ENCODE results near the gene DYNC1I1.

The DYNC1I1 gene

DNA sequence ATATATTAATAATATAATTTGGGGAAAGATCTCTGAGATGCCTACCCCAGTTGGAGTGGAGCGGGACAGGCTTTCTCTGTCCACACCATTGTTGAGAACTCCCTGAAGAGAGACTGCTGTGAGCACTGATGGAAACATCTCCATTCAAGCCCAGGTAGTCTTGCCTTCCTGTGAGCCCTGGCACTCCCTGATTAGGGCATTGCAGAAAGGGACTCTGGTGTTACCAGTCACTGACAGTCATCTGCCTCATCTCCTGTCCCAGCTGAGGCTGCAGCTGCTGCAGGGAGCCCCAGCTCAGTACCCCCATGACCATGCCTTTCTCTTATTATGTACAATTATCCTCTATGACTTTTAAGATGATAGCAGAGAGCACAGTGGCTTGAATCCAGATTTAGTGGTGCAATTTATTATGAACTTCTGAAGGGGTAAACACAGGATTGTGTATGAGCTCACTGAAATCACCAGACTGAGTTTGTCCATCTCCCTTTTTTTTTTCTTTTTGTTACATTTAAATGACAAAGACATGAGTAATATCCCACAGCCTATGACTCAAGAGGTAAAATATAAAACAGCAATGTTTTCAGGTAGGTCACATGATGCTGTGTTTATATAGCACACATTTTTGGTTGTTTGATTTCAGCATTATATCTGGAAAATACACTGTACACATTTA lies 312.7 kb downstream of the DYNC1I1 start:
- TF ChIP-seq, protein P1, sequence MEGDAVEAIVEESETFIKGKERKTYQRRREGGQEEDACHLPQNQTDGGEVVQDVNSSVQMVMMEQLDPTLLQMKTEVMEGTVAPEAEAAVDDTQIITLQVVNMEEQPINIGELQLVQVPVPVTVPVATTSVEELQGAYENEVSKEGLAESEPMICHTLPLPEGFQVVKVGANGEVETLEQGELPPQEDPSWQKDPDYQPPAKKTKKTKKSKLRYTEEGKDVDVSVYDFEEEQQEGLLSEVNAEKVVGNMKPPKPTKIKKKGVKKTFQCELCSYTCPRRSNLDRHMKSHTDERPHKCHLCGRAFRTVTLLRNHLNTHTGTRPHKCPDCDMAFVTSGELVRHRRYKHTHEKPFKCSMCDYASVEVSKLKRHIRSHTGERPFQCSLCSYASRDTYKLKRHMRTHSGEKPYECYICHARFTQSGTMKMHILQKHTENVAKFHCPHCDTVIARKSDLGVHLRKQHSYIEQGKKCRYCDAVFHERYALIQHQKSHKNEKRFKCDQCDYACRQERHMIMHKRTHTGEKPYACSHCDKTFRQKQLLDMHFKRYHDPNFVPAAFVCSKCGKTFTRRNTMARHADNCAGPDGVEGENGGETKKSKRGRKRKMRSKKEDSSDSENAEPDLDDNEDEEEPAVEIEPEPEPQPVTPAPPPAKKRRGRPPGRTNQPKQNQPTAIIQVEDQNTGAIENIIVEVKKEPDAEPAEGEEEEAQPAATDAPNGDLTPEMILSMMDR (IDR thresholded peaks at IDR 0.05; ENCODE audit: low read length, missing control alignments), result no peak
- H3K4me3 ChIP-seq (replicated peaks; ENCODE audit: low read depth, low read length), result no peak overlapping the region
- peak; percentile 51 for DNase-seq (ENCODE audit: low read depth)

DNA sequence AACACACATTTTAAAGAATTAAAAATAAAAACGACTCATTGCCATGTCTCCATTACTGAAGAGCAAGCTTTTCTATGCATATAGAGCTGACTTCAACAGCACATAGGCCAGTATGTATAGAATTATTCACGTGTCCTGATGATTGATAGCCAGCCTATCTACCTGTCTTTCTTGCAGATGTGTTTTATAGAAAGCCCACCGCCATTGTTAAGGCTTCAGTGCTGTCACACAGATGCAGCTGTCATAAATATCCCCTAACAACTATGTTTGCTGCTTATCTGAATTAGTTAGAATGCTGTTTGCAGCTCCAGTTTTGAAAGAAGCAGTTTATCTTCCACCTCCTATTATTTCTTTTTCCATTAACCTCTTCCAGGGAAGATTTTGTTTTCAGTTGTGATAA lies 313.6 kb downstream of the DYNC1I1 start:
- no peak overlapping the region for H3K4me3 ChIP-seq (replicated peaks; ENCODE audit: low read depth, low read length)
- DNase-seq (ENCODE audit: low read depth), result no peak
- TF ChIP-seq, protein P1 (IDR thresholded peaks at IDR 0.05; ENCODE audit: low read length, missing control alignments), result no peak

DNA sequence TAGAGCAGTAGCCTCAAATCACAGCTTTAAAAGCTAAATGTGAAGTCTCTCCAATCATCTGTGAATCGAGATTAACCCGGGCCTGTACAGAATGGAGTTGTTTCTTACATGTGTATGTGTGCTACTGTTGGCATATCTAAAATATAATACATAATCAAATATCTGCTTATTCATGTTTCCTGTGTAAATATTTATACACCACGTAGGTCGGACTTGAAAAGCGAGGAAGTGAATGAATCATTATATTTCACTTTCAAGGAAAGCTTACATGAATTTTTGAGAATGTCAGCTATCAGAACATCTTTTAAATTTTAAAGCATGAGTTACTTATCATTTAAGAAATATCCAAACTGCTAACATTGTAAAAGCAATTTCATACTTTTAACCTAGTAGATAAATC lies 316.2 kb downstream of the DYNC1I1 start:
- no peak overlapping the region for H3K4me3 ChIP-seq (replicated peaks; ENCODE audit: low read depth, low read length)
- TF ChIP-seq, protein P1 (IDR thresholded peaks at IDR 0.05; ENCODE audit: low read length, missing control alignments), result no peak
- DNase-seq (ENCODE audit: low read depth), result peak; percentile 18

DNA sequence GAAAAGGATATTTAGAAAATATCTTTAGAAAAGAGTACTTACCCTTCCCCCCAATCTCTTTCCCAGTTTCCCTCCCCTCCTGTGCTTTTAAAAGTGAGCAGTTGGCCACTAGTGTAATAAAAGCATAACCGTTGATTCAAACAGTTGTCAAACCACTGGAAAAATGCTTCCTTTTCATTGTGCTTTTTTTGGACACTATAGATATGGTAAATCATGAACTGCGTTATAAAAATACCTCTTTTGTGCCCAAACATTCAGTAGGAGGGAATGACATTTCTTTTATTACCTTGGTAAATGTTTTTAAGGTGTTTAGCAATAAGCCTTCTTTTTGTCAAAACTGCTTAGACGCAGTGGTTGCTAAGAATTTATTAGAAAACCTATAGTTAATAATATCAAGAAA lies 317.2 kb downstream of the DYNC1I1 start:
- no peak for DNase-seq (ENCODE audit: low read depth)
- TF ChIP-seq, protein P1 (IDR thresholded peaks at IDR 0.05; ENCODE audit: low read length, missing control alignments), result no peak
- H3K4me3 ChIP-seq (replicated peaks; ENCODE audit: low read depth, low read length), result no peak overlapping the region

DNA sequence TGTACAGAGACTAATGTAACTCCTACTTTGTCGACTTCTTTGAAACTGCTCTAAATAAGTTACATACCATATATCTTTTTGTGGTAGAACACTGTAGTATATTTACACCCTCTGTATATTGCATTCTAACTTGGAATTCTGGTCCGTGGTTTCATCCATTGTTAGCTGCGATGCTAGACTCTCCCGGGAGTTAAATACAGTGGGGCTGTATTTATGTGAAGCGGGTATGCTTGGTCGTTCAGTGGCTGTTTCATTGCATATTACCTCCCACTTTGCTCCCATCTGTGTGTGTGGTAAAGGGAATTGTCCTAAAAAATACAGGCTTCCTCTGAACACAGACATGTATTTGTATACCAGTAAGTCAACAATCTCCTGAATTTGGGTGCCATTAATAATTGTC lies 318.4 kb downstream of the DYNC1I1 start:
- DNase-seq (ENCODE audit: low read depth), result no peak
- TF ChIP-seq, protein P1 (IDR thresholded peaks at IDR 0.05; ENCODE audit: low read length, missing control alignments), result no peak
- H3K4me3 ChIP-seq (replicated peaks; ENCODE audit: low read depth, low read length), result no peak overlapping the region

DNA sequence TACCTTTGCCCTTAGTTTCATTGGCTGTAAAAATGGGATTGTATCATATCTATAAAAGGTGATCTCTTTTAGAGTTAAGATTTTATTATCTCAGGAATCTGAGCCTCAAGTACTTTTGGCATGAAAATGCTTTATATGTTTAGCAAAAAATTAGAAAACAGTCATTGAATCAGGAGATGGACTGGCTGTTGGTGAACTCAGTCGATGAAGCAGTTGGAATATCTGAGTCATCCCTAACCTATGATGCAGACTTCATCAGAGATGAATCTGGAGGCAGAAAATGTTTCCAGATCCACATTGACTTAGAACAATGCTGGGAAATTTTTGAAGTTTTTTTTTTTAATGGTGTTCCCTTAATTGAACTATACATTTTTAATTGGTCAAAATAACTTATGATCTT lies 321.1 kb downstream of the DYNC1I1 start:
- H3K4me3 ChIP-seq (replicated peaks; ENCODE audit: low read depth, low read length), result no peak overlapping the region
- peak; percentile 71 for DNase-seq (ENCODE audit: low read depth)
- TF ChIP-seq, protein P1 (IDR thresholded peaks at IDR 0.05; ENCODE audit: low read length, missing control alignments), result no peak

DNA sequence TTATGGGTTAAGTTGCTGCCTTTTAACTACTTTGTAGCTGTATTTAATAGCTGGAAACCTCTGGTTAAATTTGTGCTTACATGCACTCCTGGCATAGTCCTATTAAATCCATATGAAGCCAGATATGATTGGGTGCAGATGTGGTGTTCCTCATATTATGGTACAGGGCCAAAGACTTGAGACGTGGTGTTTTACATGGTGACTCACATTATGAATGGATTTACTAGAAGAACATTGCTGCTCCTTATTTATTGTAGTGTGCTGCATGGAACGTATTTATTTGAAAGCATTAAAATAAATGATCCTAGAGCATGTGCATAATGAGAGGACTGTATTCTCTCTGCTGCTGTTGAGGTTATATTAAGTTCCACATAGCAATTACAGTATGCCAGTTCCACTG lies 325.5 kb downstream of the DYNC1I1 start:
- H3K4me3 ChIP-seq (replicated peaks; ENCODE audit: low read depth, low read length), result no peak overlapping the region
- no peak for DNase-seq (ENCODE audit: low read depth)
- TF ChIP-seq, protein P1 (IDR thresholded peaks at IDR 0.05; ENCODE audit: low read length, missing control alignments), result no peak
